ENCODE data around the gene GOLGA8K.
"Not testable (repeated sequence)": the region's sequence is repeated elsewhere in the genome, so short reads cannot be mapped to it uniquely, and the experiment has no call there.

Gene GOLGA8K

GRCh38 chr15:32350563-32351220 is 52.4 kb downstream of the GOLGA8K start:
- not testable (repeated sequence) for DNase-seq

GRCh38 chr15:32347037-32347436 is 56.1 kb downstream of the GOLGA8K start:
- DNase-seq = not testable (repeated sequence)

DNA sequence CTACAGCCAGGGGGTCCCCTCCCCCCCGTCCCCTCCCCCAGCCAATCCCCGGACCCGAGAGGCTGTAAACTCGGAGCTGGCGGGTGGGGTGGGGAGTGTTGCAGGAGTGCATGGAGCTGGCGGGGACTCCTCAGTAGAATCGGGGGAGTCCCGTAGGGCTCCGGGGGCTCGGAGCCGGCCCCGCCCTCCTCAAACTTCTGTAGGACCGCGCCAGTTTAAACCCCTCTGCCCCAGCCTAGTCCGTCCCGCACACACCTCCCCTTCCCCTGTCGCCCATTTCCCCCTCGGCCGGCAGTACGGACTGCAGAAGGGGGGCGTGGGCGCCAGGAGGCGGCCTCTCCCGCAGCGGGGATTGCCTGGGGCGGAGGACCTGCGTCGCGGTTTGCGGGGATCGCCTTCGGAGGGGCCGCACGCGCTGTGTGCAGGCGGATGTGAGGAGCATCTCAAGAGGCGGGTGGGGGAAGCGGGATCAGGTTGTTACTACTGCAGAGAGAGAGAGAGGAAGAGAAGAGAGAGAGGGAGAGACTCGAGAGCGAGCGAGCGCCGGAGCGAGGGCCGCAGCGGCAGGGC is 57.0 kb downstream of the GOLGA8K start:
- DNase-seq = not testable (repeated sequence)

DNA sequence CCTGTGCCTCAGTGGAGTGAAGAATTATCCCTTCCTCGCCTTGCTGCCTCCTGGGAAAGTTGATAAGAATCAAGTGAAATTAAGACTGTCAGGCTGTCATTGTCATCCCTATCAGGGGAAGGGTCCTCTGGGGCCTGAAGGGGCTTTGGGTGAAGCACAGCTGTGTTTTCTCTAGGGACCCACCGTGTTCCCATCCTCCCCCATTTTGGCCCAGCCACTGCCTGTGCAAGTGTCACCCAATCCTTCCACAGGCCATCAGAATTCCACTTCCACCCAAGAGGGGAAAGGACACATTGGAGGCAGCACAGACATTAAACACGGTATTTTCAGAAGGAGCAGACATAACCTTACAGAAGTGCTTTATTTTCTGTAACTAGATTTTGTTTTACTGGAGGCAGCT is 59.2 kb downstream of the GOLGA8K start:
- not testable (repeated sequence) for DNase-seq
